IPS-11a (cell line): ENCODE results near the gene DMRTB1.

Source experiments
- H3K4me3 ChIP-seq: one replicate; pipeline ENCODE4 v1.5.1; 2013; ENCODE audit warnings: low read depth, low read length, control low read depth

The DMRTB1 gene

DNA sequence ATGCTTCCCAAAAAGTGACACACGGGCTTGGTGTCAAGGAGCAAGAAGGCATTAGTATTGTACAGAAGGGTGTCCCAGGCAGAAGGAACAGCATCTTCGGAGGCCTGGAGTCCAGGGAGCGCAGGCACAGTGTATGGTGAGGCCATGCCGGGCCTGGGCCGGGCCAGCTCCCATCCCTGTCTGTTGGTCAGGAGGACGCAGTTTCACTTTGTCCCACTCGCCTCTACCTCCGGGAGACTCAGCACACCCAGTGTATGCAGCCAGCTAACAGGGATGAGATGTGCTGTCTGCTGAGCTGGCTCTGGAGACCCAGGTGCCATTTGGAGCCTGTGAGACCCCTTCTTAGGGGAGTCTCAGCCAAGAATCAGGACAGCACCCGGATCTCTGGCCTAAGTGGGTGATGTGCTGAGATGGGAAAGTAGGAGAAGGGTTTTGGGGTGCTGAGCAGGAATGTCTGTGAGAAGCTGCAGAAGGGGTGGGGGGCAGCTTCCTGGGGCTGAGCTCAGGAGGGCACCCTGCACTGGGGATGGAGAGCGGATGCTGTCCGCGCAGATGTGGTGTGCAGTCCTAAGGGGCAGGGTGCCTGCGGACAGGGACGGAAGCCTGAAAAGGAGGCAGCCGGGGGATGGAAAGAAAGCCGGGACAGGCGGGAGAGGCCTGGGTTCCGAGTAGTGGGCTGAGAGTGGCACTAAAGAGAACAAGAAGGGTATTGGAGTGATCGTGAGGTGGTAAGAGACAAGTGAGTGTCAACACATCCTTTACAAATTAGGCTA lies 25.7 kb downstream of the DMRTB1 start:
- H3K4me3 ChIP-seq, result no peak overlapping the region

GRCh38 chr1:53485478-53486394 lies 26.5 kb downstream of the DMRTB1 start:
- H3K4me3 ChIP-seq, result no peak overlapping the region

DNA sequence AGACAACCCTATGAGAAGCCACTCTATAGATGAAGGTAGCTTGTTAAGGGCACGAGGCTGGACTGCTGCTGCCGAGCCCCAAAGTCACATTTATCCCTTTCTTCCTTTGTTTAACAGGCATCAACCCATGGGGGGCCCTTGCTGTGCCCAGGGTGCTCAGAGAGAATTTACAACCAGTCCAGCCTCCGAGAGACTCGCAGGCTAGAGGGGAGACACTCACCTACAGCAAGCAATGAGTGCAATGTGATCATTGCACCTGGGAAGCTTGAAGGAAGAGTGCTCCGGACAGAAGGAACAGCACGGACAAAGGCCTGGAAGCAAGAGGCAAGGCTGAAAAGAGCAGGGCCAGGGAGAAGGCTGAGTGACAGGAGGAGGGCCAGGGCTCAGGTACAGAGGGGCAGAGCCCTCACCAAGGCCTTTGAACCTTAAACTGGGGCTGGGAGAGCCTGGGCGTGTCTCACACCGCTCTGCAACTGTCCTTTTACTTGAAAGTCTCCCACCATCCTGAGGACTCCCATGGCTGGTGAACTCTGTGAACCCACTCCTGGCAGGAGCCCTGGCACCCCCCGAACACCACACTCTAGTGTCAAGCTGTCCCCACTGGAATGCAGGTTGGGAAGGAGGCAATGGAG lies 27.3 kb downstream of the DMRTB1 start:
- H3K4me3 ChIP-seq, result no peak overlapping the region

DNA sequence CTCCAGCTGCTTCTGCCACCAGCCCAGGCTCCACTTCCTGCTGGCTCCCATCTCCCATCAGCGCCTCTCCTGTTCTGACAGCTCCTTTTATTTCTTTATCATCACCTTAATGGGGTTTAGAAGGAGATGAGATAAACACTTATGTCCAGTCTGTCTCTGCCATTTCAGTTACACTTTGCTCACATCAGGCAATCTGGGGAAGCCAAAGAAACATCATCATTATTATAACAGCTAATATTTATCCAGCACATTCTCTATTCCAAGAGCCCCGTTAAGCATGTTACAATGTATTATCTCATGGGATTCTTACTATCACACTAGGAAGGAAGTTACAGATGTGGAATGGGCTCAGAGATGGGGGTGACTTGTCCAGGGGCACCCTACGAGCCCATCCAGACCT lies 31.2 kb downstream of the DMRTB1 start:
- H3K4me3 ChIP-seq, result no peak overlapping the region

DNA sequence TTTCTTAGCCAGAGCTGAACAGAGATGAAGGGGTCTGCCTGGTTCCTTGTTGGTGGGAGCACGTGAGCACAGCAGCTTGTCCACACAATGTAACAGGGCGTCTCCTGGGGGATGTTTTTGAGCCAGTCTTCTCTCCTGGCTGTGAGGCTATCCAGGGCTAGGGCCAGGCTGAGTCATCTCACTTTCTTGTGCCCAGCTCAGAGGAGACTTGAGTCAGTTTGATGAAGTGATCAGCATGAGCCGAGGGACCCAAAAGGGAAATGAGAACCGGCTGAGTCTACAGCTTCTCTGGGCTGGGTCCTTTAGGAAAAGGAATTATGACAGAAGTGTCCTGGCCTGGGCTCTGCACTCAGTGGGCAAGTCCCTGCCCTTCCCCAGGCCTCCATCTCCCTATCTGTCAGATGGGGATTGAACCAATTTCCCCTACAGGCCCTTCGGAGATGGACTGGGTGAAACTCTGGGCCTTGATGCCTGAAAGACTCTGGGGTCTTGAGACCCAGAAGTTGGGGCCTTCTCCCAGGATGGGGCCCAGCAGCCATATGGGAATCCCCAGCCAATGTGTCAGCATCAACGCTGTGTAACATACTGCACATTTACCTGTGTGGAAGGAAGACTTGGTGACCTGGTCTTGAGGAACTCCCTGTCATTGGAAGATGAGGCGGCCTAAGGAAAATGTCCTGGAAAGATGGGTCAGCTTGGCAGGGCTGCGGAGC lies 36.6 kb downstream of the DMRTB1 start:
- H3K4me3 ChIP-seq, result no peak overlapping the region

- H3K4me3 ChIP-seq, result no peak overlapping the region
Measured at GRCh38 chr1:53498555-53499131, 39.4 kb downstream of the DMRTB1 start.

- no peak overlapping the region for H3K4me3 ChIP-seq
Measured at GRCh38 chr1:53499257-53500203, 40.3 kb downstream of the DMRTB1 start.

DNA sequence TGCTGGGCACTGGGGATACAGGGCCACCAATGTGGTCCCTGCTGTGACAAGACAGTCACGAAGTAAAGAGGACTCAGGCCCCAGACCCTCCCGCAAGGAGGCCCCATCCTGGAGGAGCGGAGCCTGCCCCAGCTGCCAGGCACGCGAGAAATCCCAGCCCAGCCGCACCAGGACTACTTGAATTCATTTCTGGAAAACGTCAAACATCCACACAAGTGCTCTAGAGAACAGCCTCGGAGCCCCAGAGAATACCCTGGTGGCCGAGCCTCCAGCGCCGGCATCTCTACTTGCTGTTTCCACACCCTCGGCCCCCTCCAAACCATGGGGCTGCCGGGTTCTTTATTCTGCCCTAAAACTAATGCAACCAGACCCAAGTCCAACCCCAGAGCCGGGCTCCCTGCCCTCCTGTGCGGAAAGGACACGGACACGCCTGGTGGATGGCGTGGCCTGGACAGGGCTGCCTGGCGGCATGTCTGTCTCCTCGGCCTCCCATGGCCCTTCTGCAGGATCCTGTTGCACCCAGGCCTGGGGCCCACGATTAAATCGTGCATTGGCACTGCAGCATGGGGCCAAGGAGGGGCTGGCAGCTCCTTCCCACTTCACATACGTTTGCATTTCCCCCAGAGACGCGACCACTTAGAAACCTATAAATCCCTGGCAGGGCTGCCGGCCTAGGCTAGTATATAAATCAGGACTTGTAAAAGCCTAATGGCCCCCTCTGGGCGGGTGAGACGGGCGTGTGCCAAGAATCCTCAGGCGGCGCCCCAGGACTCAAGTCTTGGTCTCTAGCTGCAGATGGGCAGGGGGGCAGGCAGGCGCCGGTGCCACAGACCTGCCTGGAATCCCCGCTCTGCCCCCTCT lies 41.2 kb downstream of the DMRTB1 start:
- no peak overlapping the region for H3K4me3 ChIP-seq

DNA sequence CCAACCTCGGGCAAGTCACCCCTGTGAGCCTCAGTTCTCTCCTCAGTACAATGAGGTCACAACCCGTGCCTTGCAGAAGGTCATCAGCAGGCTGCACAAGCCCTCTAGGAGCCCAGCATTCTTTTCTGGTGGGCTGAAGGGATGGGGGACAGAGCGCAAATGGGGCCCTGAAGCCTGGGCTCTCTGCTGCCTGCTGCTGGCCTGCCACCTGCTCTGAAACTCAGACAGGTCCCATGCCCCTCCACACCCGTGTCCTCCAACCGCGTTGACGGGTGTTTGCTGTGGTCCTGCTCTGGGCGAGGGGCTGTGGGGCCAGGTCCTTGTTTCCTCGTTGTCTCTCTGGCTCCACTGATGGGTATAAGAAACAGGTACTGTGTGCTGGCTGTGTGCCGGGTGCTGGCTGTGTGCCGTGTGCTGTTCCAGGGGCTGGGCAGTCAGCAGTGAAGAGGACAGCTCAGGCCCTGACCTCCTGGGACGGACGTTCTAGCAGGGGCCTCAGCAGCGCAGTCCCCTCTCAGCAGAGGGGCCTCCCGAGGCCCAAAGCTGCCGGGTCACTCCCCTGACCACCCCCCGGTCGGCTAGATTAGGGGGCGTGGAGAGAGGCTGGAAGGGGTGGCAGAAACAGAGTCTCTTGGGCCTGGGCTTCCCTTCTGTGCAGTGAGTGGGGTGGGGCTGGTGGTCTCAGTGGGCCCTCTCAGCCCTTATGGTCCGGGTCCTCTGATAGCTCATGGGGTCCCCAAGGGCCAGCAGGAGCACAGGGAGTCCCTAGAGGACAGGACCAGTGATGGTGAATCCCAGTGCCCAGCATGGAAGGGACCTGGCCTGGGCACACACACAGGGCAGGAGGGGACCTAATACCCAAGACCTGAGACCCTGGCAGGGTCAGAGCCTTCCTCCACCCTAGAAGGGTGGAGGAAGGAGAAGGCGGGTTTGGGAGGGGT lies 42.1 kb downstream of the DMRTB1 start:
- H3K4me3 ChIP-seq, result no peak overlapping the region

DNA sequence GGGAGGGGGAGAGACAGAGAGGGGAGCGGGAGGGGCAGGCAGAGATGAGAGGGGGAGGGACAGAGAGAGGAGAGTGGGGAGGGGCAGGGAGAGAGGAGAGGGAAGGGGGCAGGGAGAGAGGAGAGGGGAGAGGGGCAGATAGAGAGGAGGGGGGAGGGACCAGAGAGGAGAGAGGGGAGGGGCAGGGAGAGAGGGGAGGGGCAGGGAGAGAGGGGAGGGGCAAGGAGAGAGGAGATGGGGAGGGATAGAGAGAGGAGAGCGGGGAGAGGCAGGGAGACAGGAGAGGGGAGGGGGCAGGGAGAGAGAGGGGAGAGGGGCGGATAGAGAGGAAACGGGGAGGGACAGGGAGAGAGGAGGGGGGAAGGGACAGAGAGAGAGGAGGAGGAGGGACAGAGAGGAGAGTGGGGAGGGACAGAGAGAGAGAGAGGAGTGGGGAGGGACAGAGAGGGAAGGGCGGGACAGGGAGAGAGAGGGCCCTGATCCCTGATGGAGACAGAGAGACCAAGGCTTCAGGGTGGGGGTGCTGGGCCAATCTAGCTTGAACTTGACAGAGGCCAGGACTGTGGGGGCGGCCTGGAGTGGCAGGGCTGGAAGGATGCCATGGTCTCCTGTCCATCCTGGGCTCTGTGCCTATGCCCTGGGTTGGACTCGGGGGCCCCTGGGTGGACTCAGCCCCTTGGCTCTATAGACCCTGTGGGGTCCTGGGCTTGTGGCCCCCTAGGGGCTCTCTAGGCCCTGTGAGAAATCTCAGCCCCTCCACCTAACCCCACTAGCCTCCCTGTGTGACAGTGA lies 43.6 kb downstream of the DMRTB1 start:
- H3K4me3 ChIP-seq, result no peak overlapping the region

DNA sequence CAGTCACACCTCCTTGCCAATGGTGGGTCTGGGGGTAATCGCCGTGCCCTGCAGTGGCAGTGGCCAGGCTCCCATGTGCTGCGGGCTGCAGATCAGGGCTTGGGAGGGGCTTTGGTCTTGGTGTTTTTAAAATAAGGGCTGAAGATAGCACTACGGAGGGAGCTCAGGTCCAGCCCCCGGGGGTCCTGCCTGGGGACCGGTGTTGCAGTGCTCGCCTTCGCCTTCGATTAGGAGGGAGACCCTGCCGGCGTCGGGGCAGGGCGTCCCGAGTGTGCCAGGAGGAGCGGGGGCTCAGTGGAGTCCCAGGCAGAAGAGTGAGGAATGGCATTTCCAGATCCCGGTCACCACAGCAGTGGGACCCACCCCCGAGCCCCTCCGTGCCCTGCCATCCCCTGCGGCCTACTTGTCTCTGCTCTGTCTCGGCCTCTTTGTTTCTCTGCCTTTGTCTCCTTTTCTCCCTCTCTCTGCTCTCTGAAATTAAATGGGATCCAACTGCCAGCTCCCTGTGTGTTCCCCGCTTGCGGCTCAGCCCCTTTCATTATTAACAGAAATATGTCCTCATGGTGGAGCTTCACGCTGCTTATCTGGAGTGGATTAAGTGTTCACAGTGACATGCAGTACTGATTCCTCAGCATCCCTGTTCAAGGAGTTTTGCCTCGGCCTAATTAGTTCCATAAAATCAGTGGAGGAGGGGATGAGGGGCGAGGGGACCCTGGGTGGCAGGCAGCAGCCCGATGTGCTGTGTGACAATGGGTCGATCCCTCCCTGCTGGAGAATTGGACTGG lies 44.4 kb downstream of the DMRTB1 start:
- no peak overlapping the region for H3K4me3 ChIP-seq

DNA sequence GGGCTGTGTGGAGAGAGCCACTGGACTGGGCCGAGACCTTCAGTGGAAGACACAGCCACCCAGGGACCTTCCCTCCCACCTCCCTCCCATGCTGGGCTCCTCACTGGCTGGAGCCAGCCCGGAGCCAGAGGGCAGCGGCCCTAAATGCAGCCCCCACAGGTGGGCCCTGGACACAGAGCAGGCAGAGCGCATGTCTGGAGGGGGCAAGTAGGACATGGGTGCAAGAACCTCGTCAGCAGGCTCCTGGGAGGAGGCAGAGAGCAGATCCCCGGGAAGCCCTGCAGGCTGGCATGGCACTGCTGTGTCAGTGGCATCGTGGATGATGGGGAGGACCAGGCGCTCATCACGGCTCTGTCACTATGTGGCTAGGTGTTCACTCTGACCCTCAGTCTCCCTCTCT lies 45.7 kb downstream of the DMRTB1 start:
- H3K4me3 ChIP-seq, result no peak overlapping the region

DNA sequence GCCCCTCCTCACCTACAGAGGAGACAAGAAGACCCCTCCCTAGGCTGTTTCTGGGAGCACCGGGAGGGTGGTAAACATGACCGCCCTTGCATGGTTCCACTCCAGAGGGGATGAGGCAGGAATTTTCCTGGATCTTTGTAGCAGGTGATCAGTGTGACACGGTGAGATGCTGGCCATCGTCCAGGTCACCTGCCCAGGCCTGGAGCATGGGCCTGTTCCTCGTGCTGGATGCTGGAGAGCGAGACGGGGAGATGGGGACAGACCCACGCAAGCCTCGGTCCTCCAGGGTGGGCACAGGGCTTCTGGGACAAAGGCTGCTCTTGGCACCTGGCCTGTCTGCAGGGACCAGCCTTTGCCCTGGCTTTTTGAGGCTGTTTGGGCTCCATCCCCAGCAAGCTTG lies 46.2 kb downstream of the DMRTB1 start:
- H3K4me3 ChIP-seq, result no peak overlapping the region

- no peak overlapping the region for H3K4me3 ChIP-seq
Measured at GRCh38 chr1:53505891-53506290, 46.7 kb downstream of the DMRTB1 start.

DNA sequence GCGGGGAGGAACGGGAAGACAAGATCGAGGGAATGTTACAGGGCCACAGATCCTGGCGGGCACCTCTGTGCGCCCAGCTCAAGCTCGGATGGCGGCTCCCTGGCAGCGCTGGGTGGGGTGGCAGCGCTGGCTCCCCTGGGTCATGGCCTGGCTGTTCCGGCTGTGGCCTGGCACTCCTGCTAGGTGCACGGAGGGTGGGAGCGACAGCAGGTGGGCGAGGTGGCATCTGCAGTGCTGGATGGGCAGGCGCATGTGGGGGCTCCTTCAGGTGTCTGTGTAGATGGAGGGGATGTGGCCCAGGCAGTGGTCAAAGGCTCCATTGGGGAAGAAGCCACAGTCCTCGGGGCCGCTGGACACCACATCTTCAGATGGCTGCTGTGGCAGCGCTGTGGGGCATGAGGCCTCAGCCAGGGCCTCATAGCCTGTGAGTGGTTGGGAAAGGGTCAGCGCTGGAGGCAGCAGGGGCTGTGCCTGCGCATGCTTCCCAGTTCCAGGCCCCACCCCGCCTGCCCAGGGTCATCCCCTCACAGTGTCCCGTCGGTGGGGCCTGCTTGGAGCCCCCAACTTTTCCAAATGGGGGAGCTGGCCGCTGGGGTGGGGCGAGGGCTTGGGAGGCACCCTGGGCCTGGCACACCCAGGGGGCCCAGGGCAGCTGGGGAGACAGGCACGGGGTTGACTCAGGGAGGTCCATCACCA lies 47.3 kb downstream of the DMRTB1 start:
- H3K4me3 ChIP-seq, result no peak overlapping the region
